ENCODE data around the gene LRGUK. TPM values are rescaled to one million over a fixed set of nuclear protein-coding genes. Genes with fewer than 3 reads are reported as not detected.

The LRGUK gene
- total RNA-seq, 1 experiment from 2014 or later = 0.49 TPM

DNA sequence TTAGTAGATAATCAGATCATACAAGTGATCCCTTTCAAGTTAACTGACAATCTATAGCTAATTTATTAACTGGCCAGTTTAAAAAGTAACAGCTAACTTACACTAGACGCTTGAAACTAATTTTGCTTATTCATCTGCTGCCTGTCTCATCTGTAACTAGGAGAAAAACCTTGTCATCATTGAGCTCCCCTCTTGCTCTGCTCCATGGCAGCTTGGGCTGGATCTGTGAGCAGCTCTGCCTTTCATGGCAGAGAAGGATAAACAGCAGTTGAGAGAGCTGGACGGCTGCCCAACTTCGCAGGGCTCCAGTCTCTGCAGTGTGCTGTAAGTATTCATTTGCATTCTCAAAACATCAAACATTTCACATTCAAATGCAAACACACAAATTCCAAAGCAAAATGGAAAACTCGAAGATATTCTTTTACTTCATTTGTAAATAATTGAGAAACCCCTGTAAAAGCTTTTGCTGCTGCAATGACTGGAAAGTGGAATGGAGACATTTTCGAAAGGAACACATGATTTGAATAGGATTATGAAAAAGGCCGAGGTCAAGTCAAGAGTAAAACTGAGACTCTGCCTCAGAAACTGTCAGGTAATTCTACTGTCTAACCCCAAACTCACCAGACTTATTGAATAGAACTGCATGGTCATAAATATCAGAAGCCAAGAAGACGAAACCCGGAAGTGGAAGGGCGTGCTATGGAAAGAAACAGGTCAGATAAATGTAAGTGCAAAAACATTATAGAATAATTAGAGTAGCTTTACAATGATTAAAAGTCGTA lies 172.0 kb downstream of the LRGUK start:
- CTCF ChIA-PET = no interaction called here
- ATAC-seq = no peak
- H3K9ac ChIP-seq (ENCODE audit: low read length) = no peak overlapping the region
- H3K9me3 ChIP-seq (ENCODE audit: control insufficient read depth in 1 of 2, insufficient read depth in 1 of 2, low read depth in 1 of 2, low read length in 2 of 2) = no peaks in the 10 kb centered on the region
- no peak for TF ChIP-seq SP1 (IDR thresholded peaks at IDR 0.05; ENCODE audit: low read depth)
- no peak for TF ChIP-seq ELF1 (IDR thresholded peaks at IDR 0.05; ENCODE audit: borderline replicate concordance, low read depth)
- no peak for TF ChIP-seq ZNF274 (IDR thresholded peaks at IDR 0.05; ENCODE audit: low read depth, low read length)
- TF ChIP-seq, protein P1, sequence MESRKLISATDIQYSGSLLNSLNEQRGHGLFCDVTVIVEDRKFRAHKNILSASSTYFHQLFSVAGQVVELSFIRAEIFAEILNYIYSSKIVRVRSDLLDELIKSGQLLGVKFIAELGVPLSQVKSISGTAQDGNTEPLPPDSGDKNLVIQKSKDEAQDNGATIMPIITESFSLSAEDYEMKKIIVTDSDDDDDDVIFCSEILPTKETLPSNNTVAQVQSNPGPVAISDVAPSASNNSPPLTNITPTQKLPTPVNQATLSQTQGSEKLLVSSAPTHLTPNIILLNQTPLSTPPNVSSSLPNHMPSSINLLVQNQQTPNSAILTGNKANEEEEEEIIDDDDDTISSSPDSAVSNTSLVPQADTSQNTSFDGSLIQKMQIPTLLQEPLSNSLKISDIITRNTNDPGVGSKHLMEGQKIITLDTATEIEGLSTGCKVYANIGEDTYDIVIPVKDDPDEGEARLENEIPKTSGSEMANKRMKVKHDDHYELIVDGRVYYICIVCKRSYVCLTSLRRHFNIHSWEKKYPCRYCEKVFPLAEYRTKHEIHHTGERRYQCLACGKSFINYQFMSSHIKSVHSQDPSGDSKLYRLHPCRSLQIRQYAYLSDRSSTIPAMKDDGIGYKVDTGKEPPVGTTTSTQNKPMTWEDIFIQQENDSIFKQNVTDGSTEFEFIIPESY (IDR thresholded peaks at IDR 0.05; ENCODE audit: extremely low read depth, insufficient replicate concordance, low read length) = no peak
- RAD21 ChIA-PET (ENCODE audit: low non-redundant PET in 1 of 2, low total read pairs in 2 of 2, uncharacterized antibody in 2 of 2, unreplicated experiment in 2 of 2) = no interaction called here
- H3K4me2 ChIP-seq (ENCODE audit: low read length) = no peak overlapping the region
- no peaks in the 10 kb centered on the region for H4K20me1 ChIP-seq (ENCODE audit: insufficient read depth)
- BruUV-seq (replicated peaks) = no TSS peak
- no peaks in the 10 kb centered on the region for H3K27me3 ChIP-seq (ENCODE audit: insufficient read depth, low read length)
- no peak overlapping the region for H3K4me3 ChIP-seq (replicated peaks in 1 of 2; ENCODE audit: low read depth in 1 of 2, low read length in 2 of 2)
- H2AFZ ChIP-seq (ENCODE audit: low read depth, low read length, poor library complexity, severe bottlenecking) = no peak overlapping the region
- DNase-seq (ENCODE audit: low read depth, low spot score) = no peak
- no peaks in the 10 kb centered on the region for H3K9me2 ChIP-seq (ENCODE audit: insufficient read depth)
- POLR2A ChIA-PET = no interaction called here
- no peaks in the 10 kb centered on the region for H3K79me2 ChIP-seq (ENCODE audit: insufficient read depth, low read length)
- H3K27ac ChIP-seq (ENCODE audit: low read depth, low read length) = no peak overlapping the region
- intact Hi-C loops (cut with micrococcal nuclease) = no loop called here
- no peaks in the 10 kb centered on the region for H3K4me1 ChIP-seq (ENCODE audit: control insufficient read depth in 1 of 2, insufficient read depth in 2 of 2, low read length in 2 of 2)
- H3K36me3 ChIP-seq (ENCODE audit: control insufficient read depth in 1 of 2, insufficient read depth in 2 of 2, low read length in 2 of 2) = peaks cover 3 to 8% of the 10 kb centered on the region in 2 experiments; a peak in 2 of 4 replicates

DNA sequence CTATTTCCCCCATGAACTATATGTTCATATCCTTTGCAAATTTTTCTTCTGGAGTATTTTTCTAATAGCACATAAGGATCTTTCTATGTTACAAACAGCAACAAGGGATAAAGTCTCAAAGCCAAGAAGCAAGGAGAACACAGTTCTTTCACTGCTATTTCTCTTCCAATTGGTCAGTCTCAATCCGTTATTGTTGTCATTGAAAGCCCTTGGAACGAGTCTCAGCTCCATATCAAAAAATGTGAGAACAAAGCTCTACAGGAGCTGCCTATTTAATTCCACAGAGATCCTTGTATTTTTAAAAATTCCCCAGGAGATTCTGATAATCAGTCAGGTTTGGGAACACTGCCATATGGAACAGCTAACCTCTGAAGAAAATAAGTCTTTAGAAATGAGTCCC lies 173.8 kb downstream of the LRGUK start:
- ATAC-seq (no peak), DNase-seq (ENCODE audit: low read depth, low spot score) (no peak)
- H3K79me2 ChIP-seq (ENCODE audit: insufficient read depth, low read length) = no peaks in the 10 kb centered on the region
- H4K20me1 ChIP-seq (ENCODE audit: insufficient read depth) = no peaks in the 10 kb centered on the region
- ChIA-PET POLR2A (no interaction called here), CTCF (no interaction called here), RAD21 (ENCODE audit: low non-redundant PET in 1 of 2, low total read pairs in 2 of 2, uncharacterized antibody in 2 of 2, unreplicated experiment in 2 of 2) (no interaction called here)
- H3K9me2 ChIP-seq (ENCODE audit: insufficient read depth) = no peaks in the 10 kb centered on the region
- no peak overlapping the region for H3K4me3 ChIP-seq (replicated peaks in 1 of 2; ENCODE audit: low read depth in 1 of 2, low read length in 2 of 2)
- H3K27ac ChIP-seq (ENCODE audit: low read depth, low read length) = no peak overlapping the region
- H3K9ac ChIP-seq (ENCODE audit: low read length) = no peak overlapping the region
- H3K27me3 ChIP-seq (ENCODE audit: insufficient read depth, low read length) = no peaks in the 10 kb centered on the region
- H3K36me3 ChIP-seq (ENCODE audit: control insufficient read depth in 1 of 2, insufficient read depth in 2 of 2, low read length in 2 of 2) = peaks cover 3 to 7% of the 10 kb centered on the region in 2 experiments; a peak in 2 of 4 replicates
- no peak overlapping the region for H3K4me2 ChIP-seq (ENCODE audit: low read length)
- intact Hi-C loops (cut with micrococcal nuclease) = no loop called here
- BruUV-seq (replicated peaks) = no TSS peak
- H3K9me3 ChIP-seq (ENCODE audit: control insufficient read depth in 1 of 2, insufficient read depth in 1 of 2, low read depth in 1 of 2, low read length in 2 of 2) = no peaks in the 10 kb centered on the region
- no peaks in the 10 kb centered on the region for H3K4me1 ChIP-seq (ENCODE audit: control insufficient read depth in 1 of 2, insufficient read depth in 2 of 2, low read length in 2 of 2)
- no peak overlapping the region for H2AFZ ChIP-seq (ENCODE audit: low read depth, low read length, poor library complexity, severe bottlenecking)
- no peak for TF ChIP-seq ZNF274 (IDR thresholded peaks at IDR 0.05; ENCODE audit: low read depth, low read length)
- TF ChIP-seq TCF7L2 (IDR thresholded peaks at IDR 0.05; ENCODE audit: borderline replicate concordance, extremely low read depth, insufficient read depth, insufficient read length) = no peak
- TF ChIP-seq, protein P1 (IDR thresholded peaks at IDR 0.05; ENCODE audit: extremely low read depth, insufficient replicate concordance, low read length) = no peak
- no peak for TF ChIP-seq RAD21 (IDR thresholded peaks at IDR 0.05; ENCODE audit: low read depth)
- TF ChIP-seq, protein P2, sequence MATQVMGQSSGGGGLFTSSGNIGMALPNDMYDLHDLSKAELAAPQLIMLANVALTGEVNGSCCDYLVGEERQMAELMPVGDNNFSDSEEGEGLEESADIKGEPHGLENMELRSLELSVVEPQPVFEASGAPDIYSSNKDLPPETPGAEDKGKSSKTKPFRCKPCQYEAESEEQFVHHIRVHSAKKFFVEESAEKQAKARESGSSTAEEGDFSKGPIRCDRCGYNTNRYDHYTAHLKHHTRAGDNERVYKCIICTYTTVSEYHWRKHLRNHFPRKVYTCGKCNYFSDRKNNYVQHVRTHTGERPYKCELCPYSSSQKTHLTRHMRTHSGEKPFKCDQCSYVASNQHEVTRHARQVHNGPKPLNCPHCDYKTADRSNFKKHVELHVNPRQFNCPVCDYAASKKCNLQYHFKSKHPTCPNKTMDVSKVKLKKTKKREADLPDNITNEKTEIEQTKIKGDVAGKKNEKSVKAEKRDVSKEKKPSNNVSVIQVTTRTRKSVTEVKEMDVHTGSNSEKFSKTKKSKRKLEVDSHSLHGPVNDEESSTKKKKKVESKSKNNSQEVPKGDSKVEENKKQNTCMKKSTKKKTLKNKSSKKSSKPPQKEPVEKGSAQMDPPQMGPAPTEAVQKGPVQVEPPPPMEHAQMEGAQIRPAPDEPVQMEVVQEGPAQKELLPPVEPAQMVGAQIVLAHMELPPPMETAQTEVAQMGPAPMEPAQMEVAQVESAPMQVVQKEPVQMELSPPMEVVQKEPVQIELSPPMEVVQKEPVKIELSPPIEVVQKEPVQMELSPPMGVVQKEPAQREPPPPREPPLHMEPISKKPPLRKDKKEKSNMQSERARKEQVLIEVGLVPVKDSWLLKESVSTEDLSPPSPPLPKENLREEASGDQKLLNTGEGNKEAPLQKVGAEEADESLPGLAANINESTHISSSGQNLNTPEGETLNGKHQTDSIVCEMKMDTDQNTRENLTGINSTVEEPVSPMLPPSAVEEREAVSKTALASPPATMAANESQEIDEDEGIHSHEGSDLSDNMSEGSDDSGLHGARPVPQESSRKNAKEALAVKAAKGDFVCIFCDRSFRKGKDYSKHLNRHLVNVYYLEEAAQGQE (IDR thresholded peaks at IDR 0.05; ENCODE audit: low read depth) = no peak
- TF ChIP-seq SP1 (IDR thresholded peaks at IDR 0.05; ENCODE audit: low read depth) = no peak
- no peak for TF ChIP-seq EZH2phosphoT487 (IDR thresholded peaks at IDR 0.05; ENCODE audit: borderline replicate concordance)
- TF ChIP-seq JUND (IDR thresholded peaks at IDR 0.05) = no peak
- TF ChIP-seq YY1 (IDR thresholded peaks at IDR 0.05; ENCODE audit: extremely low read depth, insufficient replicate concordance, low read depth, low read length) = no peak

Measured in HCT116 (cell line).